CD4-positive, alpha-beta T cell treated with Interleukin-4 for 4 hours (primary cell): ENCODE data around the gene MAN2B1.
"Not testable (repeated sequence)": the region's sequence is repeated elsewhere in the genome, so short reads cannot be mapped to it uniquely, and the experiment has no call there.

ENCODE experiments used
- DNase-seq: peaks from one replicate; pipeline ENCODE4 v3.0.0-alpha.2; 2020

The MAN2B1 gene

DNA sequence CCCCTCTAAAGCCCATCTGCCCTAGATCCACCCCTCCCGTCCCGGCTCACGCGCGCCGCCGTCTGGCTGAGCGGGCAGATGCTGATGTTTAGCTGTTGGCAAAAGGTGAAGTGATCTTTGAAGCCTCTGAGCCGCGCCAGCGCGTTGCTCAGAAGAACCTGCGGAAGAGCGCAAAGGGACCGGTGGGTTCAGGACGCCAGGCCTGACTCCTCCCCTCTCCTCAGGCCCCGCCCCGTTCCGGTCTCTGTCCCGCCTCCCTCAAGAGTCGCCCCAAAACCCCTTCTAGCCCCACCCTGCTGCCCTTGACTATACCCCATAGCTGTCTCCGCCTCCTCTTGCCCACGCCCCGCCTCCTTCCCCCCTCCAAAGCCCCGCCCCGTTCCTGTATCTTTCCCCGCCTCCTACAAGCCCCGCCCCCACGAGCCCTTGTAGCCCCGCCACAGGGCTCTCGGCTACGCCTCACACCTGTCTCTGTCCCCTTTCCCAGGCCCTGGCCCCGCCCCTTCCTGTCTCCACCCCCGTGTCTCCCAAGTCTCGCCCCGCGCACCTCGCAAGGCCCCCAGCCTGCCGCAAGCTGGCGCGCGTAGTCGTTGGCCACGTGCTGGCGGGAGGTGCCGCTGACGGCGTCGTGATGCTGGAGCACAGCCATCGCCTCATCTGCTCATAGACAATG lies 9.5 kb downstream of the MAN2B1 start:
- DNase-seq = no peak

DNA sequence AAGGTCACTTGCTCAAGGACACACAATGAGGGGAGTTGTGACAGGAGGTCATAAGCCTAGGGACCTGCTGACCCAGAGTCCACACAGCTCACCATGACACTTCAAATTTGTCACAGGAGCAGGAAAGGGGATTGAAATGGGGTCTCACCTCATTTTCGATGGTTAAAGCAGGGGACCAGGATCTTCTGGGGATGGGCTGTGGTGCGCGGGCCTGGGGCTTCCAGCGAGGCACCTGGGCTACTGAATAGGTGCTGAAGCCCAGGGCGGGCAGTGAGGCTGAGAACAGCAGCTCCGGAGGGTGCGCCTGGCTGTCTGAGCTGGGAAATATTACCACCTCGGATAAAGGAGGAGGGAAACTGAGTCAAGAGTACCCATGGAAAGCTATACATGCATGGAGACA lies 11.0 kb downstream of the MAN2B1 start:
- no peak for DNase-seq

DNA sequence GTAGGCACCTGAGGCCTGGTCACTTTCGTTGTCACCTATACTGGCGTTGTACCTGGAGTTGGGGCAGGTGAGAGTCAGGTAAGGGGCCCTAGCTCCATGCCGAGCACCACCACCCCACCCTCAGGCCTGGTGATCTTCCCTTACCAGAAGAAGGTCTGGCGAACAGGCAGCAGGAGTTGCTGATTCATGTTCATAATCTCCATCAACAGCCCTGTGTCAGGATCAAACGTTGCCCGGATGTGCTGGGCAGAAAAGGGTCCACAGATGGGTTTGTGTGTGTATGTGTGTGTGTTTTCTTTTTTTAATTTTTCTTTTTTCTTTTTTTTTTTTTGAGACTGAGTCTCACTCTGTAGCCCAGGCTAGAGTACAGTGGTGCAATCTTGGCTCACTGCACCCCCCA lies 14.3 kb downstream of the MAN2B1 start:
- no peak for DNase-seq

DNA sequence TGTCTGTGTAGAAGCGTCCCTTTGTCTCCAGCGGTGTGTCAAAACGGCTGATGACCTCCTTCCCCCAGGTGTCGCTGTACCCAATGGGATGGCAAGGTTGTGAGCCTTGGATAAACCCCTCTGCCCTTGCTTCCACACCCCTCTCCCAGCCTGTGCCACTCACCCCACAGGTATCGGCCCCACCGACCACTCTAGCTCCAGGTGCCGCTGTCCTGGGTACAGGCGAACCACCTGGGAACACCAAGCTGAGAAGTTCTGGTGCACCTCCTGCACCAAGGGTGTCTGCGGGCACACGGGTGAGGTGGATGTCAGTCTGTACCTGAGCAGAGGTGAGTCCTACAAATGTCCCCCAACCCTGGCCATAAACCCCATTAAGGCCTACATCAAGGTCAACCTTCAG lies 16.6 kb downstream of the MAN2B1 start:
- DNase-seq = no peak

DNA sequence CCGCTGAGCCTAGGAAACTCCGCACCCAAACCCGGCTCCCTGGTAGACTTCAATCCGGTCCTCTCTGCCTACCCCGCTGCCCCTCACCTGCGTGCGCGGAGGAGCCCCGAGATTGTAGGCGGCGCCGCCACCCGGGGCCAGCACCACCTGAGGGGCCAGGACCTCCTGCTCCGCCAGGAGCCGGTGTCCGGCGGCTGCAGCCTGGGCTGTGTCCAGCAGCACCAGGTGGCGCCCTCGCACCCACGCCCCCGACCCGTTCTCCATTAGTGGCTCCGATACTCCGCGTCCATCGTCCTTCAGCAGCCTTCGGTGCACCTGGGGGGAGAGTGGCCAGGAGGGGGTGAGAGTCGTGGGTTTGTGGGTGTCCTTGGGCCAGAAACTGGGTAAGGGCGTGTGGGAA lies 18.5 kb downstream of the MAN2B1 start:
- DNase-seq = no peak

DNA sequence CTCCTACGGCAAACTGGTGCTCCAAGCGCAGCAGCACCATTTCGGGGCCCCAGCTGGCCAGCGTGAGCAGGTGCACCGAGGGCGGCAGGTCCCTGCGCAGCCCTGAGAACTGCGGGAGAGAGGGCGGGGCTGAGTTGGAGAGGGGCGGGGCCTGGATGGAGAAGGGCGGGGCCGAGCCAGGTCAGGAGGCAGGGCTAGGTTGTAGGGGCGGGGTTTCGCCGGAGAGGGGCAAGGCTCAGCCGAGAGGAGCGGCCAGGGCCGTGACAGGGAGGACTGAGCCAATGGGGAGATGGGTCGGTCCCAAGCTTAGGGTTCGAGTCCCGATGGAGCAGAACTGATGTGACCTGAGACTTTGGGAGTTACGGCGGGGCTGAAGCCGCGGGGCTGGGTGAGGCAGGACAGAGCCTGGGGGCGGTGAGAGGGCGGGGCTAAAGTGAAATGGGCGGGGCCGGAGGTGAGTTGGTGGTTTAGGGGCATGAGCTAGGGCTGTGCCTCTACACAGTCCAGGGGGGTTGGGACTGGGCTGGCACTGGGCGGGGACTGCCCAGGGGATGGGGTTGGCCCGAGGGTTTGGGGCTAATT lies 19.0 kb downstream of the MAN2B1 start:
- no peak for DNase-seq

DNA sequence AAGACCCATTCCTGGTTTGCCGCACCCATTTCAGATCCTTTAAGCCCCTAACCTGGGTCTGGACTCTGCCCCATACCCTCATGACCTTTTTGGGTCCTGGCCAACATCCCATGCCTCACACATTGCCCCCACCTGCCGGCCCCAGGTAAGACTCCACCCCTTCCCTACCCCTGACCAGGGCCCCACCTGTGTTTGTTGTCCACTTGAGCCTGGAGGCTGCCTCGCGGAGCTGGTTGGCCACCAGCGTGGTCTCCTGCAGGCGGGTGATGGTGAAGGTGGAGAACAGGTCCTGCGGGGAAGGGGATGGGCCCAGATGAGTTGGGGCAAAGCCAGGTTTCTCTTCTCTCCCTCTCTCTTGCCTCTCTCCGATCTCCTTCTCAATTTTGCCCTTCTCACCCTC lies 19.5 kb downstream of the MAN2B1 start:
- DNase-seq = no peak

DNA sequence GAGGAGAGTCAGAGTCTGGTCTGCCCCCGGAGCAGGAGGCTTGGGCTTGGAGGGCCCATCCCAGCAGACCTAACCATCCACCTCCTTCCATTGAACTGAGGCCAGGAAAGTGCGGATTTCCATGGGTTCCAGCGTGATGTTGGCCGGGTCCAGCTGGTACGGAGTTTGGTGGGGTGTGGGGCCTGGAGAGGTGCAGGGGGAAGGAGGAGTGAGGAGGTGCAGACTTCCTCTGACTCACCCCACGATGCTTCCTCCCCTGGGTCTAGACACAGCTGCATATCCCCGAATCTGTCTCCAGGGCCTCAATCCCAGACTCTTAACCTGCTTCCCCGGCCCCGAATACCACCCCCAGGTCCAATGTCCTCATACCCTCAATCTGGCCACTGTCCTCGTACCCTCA lies 20.0 kb downstream of the MAN2B1 start:
- no peak for DNase-seq

DNA sequence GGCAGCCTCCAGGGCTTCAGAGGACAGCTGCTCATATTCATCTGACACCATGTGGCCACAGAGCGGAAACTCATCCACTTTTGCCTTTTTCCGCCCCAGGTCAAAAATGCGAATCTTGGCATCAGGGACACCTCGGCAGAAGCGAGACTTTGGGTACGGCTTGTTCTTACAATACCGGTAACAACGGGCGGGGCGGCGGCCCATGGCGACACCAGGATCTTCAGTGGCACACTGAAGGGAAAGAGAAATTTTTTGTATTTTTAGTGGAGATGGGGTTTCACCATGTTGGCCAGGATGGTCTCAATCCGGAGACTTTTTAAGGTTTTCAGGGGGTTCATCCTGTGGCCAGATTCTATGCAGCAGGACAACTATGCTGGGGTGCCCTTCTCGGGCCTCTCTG lies 22.8 kb downstream of the MAN2B1 start:
- DNase-seq = not testable (repeated sequence)

DNA sequence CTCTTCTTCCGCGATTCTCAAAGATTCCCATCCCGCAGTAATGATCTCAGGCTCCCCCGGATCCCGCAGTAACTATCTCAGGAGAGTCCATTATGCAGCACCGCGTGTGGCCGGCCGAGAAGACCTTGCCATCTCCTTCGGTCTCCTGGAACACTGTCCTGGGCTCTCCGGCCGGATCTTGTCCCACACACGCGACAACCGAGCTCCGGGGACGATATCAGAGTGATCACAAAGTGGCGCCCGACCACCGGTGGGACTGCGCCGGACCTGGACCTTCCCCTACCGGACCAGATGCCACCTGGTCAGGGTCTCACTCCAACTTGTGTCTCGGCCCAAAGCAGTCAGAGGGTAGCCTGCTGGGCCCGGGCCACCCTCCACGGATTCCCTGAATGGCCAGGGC lies 24.0 kb downstream of the MAN2B1 start:
- DNase-seq = no peak

DNA sequence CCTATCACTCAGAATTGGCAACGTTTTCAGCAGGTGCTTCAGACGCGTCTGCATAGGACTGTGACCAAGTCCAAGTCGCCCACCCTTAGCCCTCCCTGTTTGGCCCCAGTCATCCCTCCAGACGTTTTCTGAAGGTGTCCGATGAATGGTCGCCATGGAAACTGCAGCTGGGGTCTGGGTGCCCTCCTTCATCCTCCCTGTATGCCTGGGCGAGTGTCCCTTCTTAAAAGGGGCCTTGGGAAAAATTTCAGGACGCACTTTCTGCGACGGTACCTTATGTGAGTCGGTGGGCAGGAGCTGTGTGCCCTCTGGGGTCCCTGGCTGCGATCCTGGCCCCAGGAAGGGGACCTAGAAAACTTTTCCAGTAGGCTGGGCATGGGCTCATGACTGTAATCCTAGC lies 25.1 kb downstream of the MAN2B1 start:
- DNase-seq = no peak

DNA sequence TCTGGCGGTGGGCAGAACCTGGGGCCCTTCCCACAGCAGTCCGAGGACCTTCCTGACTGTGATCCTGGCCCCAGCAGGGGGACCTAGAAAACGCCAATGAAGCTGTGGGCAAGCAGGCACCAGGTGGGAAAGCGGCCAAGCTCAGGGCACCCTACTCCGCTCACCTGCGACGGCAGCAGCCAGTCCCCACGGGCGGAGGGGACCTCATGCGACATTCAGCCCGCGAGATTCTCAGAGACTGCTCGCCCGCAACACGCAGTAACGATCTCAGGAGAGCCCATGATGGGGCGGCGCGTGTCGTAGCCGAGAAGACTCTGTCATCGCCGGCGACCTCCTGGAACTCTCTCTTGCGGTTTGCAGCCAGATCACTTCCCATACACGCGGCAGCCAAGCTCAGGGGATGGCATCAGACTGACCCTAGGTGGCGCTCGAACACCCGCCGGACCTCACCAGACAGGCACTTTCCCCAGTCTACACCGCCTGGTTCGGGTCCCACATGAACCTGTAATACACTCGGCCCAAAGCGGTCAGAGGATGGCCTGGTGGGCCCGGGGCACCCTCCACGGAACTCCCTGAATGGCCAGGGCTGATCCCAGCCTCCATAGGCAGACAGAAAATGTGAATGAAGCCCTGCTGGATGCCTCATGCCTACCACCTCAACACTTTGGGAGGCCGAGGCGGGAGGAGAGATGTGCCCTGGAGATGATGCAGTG lies 26.5 kb downstream of the MAN2B1 start:
- DNase-seq = peak; percentile 85

DNA sequence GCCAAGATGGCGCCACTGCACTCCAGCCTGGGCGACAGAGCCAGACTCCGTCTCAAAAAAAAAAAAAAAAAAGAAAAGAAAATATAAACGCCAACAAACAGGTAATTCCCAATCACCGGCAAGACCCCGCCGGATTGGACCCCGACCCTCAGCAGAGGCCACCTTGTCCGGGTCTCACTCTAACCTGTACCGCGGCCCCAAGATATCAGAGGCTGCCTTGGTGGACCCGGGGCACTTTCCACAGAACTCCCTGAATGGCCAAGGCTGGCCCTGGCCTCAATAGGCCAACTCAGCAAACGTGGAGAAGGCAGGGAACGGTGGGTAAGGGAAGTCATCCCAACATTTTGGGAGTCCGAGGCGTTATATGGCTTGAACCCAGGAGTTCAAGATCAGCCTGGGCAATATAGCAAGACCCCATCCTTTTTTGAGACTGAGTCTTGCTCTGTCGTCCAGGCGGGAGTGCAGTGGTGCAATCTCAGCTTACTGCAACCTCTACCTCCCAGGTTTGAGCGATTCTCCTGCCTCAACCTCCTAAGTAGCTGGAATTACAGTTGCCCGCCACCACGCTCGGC lies 27.8 kb downstream of the MAN2B1 start:
- no peak for DNase-seq

DNA sequence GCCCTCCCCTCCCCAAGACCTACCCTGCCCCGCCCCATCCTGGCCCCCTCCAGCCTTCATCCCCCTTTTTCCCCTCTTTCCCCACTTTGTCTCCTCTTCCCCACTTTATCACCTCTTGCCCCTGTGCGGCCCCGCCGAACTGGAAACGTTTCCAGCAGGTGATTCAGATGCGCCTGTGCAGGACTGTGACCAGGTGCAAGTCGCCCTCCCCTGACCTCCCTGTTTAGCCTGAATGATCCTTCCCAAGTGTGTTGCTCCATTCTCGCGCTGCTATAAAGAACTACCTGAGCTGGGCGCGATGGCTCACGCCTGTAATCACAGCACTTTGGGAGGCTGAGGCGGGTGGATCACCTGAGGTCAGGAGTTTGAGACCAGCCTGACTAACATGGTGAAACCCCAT lies 29.9 kb downstream of the MAN2B1 start:
- no peak for DNase-seq

DNA sequence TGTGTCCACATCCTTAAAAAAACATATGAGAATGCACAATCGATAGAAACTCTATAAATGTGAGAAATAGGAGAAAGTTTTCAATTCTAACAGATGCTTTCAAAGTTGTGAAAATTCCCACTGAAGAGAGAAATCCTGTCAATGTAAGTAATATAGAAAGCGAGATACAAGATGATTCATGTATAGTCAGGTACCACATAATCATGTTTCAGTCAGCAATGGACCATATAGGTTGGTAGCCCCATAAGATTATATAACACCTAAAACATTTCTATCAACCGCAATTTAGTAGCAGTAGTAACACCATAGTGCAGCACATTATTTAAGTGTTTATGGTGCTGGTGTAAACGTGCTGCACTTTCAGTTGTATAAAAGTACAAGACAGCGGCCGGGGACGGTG lies 37.3 kb downstream of the MAN2B1 start:
- no peak for DNase-seq

DNA sequence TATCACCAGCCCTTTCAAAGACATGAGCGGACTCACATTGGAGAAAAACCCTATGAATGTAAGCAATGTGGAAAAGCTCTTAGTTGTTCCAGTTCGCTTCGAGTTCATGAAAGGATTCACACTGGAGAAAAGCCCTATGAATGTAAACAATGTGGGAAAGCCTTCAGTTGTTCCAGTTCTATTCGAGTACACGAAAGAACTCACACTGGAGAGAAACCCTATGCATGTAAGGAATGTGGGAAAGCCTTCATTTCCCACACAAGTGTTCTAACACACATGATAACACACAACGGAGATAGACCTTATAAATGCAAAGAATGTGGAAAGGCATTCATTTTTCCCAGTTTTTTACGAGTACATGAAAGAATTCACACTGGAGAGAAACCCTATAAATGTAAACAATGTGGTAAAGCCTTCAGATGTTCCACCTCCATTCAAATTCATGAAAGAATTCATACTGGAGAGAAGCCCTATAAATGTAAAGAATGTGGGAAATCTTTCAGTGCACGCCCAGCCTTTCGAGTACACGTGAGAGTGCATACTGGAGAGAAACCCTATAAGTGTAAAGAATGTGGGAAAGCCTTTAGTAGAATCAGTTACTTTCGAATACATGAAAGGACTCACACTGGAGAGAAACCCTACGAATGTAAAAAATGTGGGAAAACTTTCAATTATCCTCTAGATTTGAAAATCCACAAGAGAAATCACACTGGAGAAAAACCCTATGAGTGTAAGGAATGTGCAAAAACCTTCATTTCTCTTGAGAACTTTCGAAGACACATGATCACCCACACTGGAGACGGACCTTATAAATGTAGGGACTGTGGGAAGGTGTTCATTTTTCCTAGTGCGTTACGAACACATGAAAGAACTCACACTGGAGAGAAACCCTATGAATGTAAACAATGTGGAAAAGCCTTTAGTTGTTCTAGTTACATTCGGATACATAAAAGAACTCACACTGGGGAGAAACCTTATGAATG lies 38.2 kb downstream of the MAN2B1 start:
- no peak for DNase-seq

DNA sequence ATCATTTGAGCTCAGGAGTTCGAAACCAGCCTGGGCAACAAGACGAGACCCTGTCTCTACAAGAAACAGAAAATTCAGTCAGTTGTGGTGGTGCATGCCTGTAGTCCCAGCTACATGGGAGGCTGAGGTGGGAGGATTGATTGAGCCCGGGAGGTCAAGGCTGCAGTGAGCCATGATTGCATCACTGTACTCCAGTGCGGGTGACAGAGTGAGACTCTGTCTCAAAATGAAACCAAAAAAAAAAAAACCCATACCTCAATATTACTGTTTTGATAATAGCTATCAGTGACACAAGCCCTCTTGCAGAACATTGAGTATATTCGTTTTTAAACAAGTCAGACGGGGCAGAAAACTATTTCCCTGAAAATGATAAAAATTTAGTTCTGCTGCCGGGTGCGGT lies 39.6 kb downstream of the MAN2B1 start:
- no peak for DNase-seq

DNA sequence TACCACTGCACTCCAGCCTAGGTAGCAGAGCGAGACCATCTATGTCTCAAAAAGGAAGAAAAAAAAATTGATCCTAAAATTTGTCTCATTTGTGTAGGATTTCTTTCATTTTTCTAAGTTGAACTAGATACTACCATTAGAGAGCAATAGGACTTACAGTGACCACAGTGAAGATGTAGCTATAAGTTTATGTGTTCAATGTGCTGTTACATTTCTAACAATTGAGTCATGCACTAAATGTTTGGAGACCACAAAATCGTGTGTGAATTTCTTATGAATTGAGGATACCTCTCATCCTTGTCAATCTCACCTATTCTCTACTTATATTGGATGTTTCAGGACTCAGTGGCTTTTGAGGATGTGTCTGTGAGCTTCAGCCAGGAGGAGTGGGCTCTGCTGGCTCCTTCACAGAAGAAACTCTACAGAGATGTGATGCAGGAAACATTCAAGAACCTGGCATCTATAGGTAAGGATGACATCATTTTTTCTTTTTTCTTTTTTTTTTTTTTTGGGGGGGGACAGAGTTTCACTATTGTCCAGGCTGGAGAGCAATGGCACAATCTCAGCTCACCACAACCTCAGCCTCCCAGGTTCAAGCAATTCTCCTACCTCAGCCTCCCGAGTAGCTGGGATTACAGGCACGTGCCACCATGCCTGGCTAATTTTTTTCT lies 43.0 kb downstream of the MAN2B1 start:
- DNase-seq = no peak

DNA sequence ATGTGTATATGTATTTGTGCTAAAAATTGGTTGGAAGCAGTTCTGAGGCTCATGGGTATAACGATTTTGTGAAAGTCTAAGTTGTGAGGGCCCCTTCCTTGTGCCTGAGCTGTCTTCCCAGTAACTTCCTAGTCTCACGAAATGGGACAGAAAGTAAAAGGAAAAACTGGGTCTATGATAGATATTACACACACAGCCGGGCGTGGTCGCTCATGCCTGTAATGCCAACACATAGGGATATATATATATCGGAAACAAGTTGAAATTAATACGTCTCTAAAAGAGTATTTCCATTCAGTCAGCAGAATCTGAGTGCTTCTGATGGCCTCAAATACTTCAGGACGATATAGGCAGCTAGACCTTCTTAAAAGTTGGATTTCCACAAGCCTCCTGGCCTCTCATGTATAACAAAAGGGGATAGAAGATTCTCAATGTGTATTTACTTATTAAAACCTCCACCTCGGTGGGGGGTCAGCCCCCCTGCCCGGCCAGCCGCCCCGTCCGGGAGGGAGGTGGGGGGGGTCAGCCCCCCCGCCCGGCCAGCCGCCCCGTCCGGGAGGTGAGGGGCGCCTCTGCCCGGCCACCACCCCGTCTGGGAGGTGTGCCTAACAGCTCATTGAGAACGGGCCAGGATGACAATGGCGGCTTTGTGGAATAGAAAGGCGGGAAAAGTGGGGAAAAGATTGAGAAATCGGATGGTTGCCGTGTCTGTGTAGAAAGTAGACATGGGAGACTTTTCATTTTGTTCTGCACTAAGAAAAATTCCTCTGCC lies 45.1 kb downstream of the MAN2B1 start:
- DNase-seq = not testable (repeated sequence)

DNA sequence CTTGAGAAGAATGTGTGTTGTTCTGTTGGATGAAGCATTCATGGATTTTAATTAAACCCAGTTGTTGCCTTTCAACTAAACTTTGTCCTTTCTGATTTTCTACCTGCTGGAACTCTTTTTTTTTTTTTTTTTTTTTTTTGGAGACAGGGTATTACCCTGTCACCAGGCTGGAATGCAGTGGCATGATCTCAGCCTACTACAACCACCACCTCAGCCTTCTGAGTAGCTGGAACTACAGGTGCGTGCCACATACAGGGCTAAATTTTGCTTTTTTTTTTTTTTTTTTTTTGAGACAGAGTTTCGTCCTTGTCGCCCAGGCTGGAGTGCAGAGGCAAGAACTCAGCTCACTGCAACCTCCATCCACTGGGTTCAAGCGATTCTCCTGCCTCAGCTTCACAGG lies 48.9 kb downstream of the MAN2B1 start:
- no peak for DNase-seq

DNA sequence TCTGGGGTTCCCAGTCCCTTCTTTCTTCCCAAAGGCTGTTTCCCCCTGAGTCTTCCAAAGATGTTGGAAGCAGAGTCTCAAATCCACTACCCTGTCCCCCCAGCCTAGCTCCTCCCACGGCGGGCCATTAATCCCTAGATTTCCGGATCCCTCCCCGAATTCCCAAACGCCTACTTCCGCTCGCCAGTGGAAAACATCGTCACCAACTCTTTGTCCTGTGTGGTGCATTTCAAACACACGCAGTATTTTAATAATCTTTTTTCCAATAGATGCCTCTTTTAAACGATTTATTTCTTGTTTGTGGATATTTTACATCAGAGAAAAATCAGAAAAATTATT lies 55.2 kb downstream of the MAN2B1 start:
- DNase-seq = no peak
